ENCODE measurements around the gene GRID1.

GRID1 gene

GRCh38 chr10:86062647-86063145 lies 303.9 kb downstream of the GRID1 start:
- DNase-seq (ENCODE audit: low read depth) = no peak
- TF ChIP-seq CTCF (conservative IDR thresholded peaks at IDR 0.05; ENCODE audit: low read depth, low read length) = no peak

GRCh38 chr10:86062198-86062550 lies 304.4 kb downstream of the GRID1 start:
- TF ChIP-seq CTCF (conservative IDR thresholded peaks at IDR 0.05; ENCODE audit: low read depth, low read length) = no peak
- no peak overlapping the region for H3K4me3 ChIP-seq (ENCODE audit: low read depth, low read length)
- DNase-seq (ENCODE audit: low read depth) = no peak

More at GRCh38 chr10:86062647-86063145, 303.9 kb downstream of the GRID1 start:
- H3K4me3 ChIP-seq (ENCODE audit: low read depth, low read length) = no peak overlapping the region

GRCh38 chr10:86061278-86062197 lies 305.1 kb downstream of the GRID1 start:
- DNase-seq (ENCODE audit: low read depth) = no peak
- no peak overlapping the region for H3K4me3 ChIP-seq (ENCODE audit: low read depth, low read length)
- no peak for TF ChIP-seq CTCF (conservative IDR thresholded peaks at IDR 0.05; ENCODE audit: low read depth, low read length)

- H3K4me3 ChIP-seq (ENCODE audit: low read depth, low read length) = no peak overlapping the region
- DNase-seq (ENCODE audit: low read depth) = no peak
- no peak for TF ChIP-seq CTCF (conservative IDR thresholded peaks at IDR 0.05; ENCODE audit: low read depth, low read length)
These were observed 306.0 kb downstream of the GRID1 start for GRCh38 chr10:86060386-86061277.

GRCh38 chr10:86059892-86060291 lies 306.7 kb downstream of the GRID1 start:
- no peak for DNase-seq (ENCODE audit: low read depth)
- H3K4me3 ChIP-seq (ENCODE audit: low read depth, low read length) = no peak overlapping the region
- TF ChIP-seq CTCF (conservative IDR thresholded peaks at IDR 0.05; ENCODE audit: low read depth, low read length) = no peak

GRCh38 chr10:86058964-86059363 lies 307.6 kb downstream of the GRID1 start:
- no peak for DNase-seq (ENCODE audit: low read depth)
- no peak overlapping the region for H3K4me3 ChIP-seq (ENCODE audit: low read depth, low read length)
- no peak for TF ChIP-seq CTCF (conservative IDR thresholded peaks at IDR 0.05; ENCODE audit: low read depth, low read length)

Data from choroid plexus epithelial cell (primary cell).